ENCODE results near the gene OSBPL6. TPM values are rescaled to one million over a fixed set of nuclear protein-coding genes. Genes with fewer than 3 reads are reported as not detected.

OSBPL6 gene
- total and polyA plus RNA-seq, 2 of the 13 experiments (the other 11 are each of a cell fraction or from before 2014, with no cell fraction given): 0.03 to 0.11 TPM

GRCh38 chr2:178449700-178450523, 255.6 kb downstream of the OSBPL6 start:
- POLR2A ChIA-PET: interaction anchor here (1.1 to 3.9 kb wide), 12 partner anchors 9 to 337 kb away, joined by 3 to 97 read pairs (median 24); partner anchors contain the start of genes PLEKHA3 and RBM45
- ATAC-seq: no peak
- TF ChIP-seq SRY (CRISPR knock-in tag; IDR thresholded peaks at IDR 0.05) (no peak), GABPB1 (CRISPR knock-in tag; IDR thresholded peaks at IDR 0.05) (no peak), POGZ (CRISPR knock-in tag; IDR thresholded peaks at IDR 0.05) (no peak), BHLHE40 (IDR thresholded peaks at IDR 0.05; ENCODE audit: low read length) (peak; percentile 54; the same call in 1 of the 2 replicates), MXD4 (CRISPR knock-in tag; IDR thresholded peaks at IDR 0.05) (no peak; the same call in 1 of the 2 replicates), ZNF589 (CRISPR knock-in tag; conservative IDR thresholded peaks at IDR 0.05) (0 out of 2 replicates have a peak, but pooled peaks have one; percentile 44), MYPOP (CRISPR knock-in tag; IDR thresholded peaks at IDR 0.05) (no peak), SNAPC5 (CRISPR knock-in tag; IDR thresholded peaks at IDR 0.05; ENCODE audit: borderline replicate concordance) (0 out of 2 replicates have a peak, but pooled peaks have one; percentile 48), ZNF768 (CRISPR knock-in tag; IDR thresholded peaks at IDR 0.05) (no peak), ZFP36 (IDR thresholded peaks at IDR 0.05; ENCODE audit: borderline replicate concordance, low read depth, low read length, partially characterized antibody) (no peak), HOXA9 (CRISPR knock-in tag; IDR thresholded peaks at IDR 0.05; ENCODE audit: borderline replicate concordance) (no peak; the same call in 1 of the 2 replicates), CCDC6 (CRISPR knock-in tag; IDR thresholded peaks at IDR 0.05) (no peak), ATF1 (CRISPR knock-in tag; IDR thresholded peaks at IDR 0.05) (no peak), ZNF570 (CRISPR knock-in tag; IDR thresholded peaks at IDR 0.05; ENCODE audit: borderline replicate concordance) (no peak), ZFP82 (CRISPR knock-in tag; IDR thresholded peaks at IDR 0.05; ENCODE audit: borderline replicate concordance) (no peak), ZNF83 (CRISPR knock-in tag; IDR thresholded peaks at IDR 0.05; ENCODE audit: borderline replicate concordance) (0 out of 2 replicates have a peak, but pooled peaks have one; percentile 26), ZNF430 (CRISPR knock-in tag; IDR thresholded peaks at IDR 0.05) (no peak), ZNF280B (CRISPR knock-in tag; IDR thresholded peaks at IDR 0.05; ENCODE audit: borderline replicate concordance) (no peak), ZNF354B (CRISPR knock-in tag; IDR thresholded peaks at IDR 0.05) (peak; percentile 49; the same call in 1 of the 2 replicates), DBP (CRISPR knock-in tag; IDR thresholded peaks at IDR 0.05; ENCODE audit: not compliant biosample characterization) (no peak)

More at GRCh38 chr2:178449700-178450523, 255.6 kb downstream of the OSBPL6 start:
- Histone ChIP-seq H3K4me2 (ENCODE audit: low read depth, low read length) (peak overlapping the region; percentile 85), H3K27me3 (ENCODE audit: control insufficient read depth in 1 of 2, insufficient read depth in 2 of 2, low read length in 2 of 2) (no peaks in the 10 kb centered on the region; a peak in 1 of 5 replicates), H2AFZ (ENCODE audit: low read length) (no peak overlapping the region), H3K4me3 (replicated peaks in 1 of 3; ENCODE audit: insufficient read depth in 1 of 3, low read depth in 2 of 3, low read length in 3 of 3) (peak overlapping the region; percentile 75 to 88 (median 82)), H4K20me1 (ENCODE audit: insufficient read depth, low read length) (peaks cover 14% of the 10 kb centered on the region; the same call in 1 of the 2 replicates), H3K9me3 (ENCODE audit: low read length) (no peaks in the 10 kb centered on the region), H3K36me3 (replicated peaks in 1 of 2; ENCODE audit: control insufficient read depth in 1 of 2, insufficient read depth in 2 of 2, low read length in 2 of 2) (peaks cover 9 to 34% of the 10 kb centered on the region in 2 experiments), H3K79me2 (ENCODE audit: insufficient read depth, low read length) (peaks cover 26% of the 10 kb centered on the region), H3K27ac (ENCODE audit: extremely low read length, insufficient read depth, low read length) (peak overlapping the region; percentile 96), H3K9ac (ENCODE audit: insufficient read depth, low read depth, low read length) (peak overlapping the region; percentile 98), H3K4me1 (ENCODE audit: insufficient read depth, low read length) (peaks cover 33% of the 10 kb centered on the region)
- in situ Hi-C loops (cut with HindIII; ENCODE audit: extremely low pct_ligation_motif_present, low pct_unique_long_range_greater_than_20kb): no loop called here
- intact Hi-C loops (cut with micrococcal nuclease; ENCODE audit: unreplicated experiment): loop anchor here (1.0 to 10.0 kb wide), 4 partner anchors 35 to 1053 kb away; no protein-coding TSS in a partner anchor
- CTCF ChIA-PET (ENCODE audit: low intra/inter-chr PET ratio, low total read pairs): no interaction called here
- WGBS (ENCODE audit: low lambda C conversion rate): 11% methylated on average over 12 of the region's 18 CpGs
- DNase-seq (ENCODE audit: low spot score) (peak; percentile 37), FAIRE-seq (no peak)
- TSS peak; percentile 57 for BruUV-seq (replicated peaks)
